ENCODE data around the gene ZNF697.
A peak's percentile ranks its signal among the peaks of the same experiment; 100 is the strongest.
"Not testable (repeated sequence)": the region's sequence is repeated elsewhere in the genome, so short reads cannot be mapped to it uniquely, and the experiment has no call there.

Gene ZNF697

DNA sequence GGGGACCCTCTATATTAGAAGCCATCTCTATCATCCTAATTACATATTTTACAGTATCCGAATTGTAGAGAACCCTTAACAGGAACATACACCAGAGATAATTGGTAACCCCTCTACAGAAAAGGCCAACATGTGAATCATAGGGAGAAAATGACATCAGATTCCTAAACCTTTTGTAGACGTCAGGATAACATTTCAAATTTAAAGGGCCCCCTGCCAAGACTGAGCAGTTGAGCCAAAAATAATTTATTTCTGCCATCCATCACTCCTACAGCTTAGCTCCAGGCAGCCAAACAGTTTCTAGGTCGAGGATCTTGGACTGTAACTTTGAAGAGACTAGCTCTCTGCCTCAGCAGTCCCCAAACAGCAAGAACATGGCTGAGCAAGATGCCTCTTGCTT is 21.2 kb downstream of the ZNF697 start:
- no peak for DNase-seq

DNA sequence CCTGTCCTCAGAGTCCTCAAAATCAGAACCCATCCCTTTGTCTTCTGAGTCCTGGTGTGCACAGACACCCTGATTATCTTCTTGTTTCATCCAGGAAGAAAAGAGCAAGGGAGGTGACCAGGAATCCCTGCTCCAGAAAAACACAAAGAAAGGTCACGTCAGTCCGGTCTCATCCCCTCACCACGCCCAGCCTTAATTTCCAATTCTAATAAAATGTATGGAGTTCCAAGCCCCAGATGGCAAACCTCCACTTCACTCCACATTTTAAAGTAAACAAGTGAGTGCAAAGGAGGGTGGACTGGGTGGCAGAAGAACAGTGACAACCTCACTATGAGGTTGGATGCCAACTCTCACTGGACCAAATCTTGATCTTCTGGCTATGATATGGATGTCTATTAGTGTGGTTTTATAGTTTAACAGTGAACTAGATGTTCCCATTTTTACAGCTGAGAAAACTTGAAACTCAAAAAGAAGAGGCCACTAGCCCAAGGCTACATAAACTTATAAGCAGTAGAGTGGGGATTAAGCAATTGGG is 22.0 kb downstream of the ZNF697 start:
- no peak for DNase-seq

DNA sequence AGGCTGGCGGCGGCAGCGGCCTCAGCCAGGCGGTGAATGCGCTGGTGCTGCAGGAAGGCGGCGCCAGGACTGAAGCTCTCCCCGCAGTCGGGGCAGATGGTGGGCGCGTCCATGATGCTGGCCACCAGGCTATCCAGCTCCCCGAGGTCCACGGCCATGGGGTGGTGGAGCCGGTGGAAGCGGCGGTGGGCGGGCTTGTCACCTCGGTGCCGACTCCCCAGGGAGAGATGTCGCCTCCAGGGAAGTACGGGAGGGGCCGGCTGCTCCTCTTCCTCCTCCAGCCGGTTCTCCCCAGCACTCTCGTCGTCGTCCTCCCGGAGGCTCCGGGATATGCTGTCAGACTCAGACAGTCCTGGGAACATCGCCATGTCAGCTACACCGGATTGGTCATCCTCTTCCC is 24.4 kb downstream of the ZNF697 start:
- no peak for DNase-seq

DNA sequence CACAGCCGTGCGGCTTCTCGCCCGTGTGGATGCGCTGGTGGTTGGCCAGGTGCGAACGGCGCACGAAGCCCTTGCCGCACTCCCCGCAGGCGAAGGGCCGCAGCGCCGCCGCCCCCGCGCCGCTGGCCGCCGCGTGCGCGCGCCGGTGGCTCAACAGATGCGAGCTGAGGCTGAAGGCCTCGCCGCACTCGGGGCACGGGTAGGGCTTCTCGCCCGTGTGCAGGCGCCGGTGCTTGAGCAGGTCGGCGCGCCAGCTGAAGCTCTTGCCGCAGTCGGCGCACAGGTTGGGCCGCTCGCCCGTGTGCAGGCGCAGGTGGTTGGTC is 24.9 kb downstream of the ZNF697 start:
- no peak for DNase-seq

DNA sequence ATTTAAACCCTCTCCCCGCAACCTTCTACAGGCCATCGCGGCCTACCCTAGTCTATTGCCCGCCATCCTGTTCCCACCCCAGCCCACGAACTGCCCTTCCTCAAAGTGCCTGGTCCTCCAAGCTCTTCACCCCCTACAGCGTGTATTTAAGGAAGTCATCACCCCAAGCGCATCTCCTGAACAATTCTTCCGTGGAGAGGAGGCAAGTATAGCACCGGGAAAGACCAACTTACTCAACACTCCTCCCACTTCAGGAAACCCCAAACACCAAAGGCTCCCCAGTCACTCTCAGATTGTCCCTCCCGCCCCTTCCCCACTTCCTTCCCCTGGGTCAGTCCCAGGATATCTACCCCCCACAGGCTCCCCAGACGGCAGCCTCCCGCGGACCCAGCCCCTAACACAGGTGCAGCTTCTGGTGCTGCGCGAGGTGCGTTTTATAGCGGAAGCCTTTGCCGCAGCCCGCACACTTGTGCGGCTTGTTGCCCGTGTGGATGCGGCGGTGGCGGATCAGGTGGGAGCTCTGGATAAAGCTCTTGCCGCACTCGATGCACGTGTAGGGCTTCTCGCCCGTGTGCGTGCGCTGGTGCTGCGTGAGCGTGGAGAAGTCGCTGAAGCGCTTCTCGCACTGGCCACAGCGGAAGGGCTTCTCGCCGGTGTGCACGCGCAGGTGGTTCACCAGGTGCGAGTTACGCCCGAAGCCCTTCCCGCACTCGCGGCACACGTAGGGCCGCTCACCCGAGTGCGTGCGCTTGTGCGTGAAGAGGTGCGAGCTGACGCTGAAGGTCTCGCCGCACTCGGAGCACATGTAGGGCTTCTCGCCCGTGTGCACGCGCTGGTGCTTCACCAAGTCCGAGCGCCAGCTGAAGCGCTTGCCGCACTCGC is 25.5 kb downstream of the ZNF697 start:
- DNase-seq, result no peak

DNA sequence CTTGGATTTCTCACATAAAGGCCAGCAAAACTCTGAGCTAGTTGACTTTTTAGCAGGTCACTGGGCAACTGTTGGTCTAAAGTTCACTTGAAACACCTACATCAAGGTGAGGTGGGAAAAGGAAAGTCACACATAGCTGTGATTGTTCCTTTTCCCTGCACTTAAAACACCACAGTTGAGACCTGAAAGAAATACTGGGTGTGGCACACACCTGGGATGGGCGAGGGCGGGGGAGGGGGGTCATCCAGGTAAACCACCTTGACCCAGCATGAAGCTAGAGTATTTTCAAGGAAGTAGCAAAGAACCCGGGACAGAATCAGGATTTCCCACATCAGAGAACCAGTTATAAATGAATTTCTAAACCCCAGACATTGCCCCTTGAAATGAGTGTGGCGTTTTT is 26.4 kb downstream of the ZNF697 start:
- no peak for DNase-seq

DNA sequence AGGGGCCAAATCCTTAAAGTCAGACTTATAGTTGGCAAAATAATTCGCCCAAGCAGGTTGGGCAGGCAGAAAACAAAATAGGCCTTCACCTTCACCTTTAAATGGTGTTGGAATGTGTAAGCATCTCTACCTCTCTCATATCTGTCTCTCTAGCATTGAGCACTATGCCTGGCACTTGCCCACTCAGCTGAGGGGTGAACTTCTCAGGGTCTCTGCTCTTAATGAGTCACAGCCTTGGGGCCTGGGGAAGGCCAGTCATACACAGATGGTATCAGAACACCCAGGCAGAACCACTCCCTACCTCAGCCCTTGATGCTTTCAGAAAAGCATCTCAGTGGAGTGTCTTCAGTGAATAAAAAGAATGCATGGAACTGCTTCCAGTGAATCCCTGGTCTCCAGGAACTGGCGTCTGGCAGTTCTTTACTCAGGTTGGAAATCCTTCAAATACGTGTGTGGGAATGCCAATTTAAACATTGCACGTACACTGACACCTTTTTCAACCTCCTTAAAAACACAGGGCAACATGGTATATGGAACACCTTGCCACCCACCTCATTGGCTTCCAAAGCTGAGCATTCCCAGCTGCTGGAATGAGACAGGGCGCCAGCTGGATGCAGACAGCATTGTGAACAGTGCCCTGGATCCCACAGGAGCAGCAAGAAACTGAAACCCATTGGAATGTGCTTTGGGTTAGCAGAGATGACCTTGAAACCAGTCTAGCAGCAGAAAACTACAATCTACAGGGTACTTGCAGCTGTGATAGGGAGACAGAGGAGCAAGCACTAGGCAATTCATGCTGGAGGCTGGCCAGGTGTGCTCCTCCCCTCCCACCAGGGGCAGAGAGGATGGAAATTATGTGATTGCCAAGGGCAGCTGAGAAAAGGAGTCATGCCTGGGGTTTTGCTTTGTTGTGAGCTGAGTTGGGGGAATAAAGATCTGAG is 30.0 kb downstream of the ZNF697 start:
- no peak for DNase-seq

DNA sequence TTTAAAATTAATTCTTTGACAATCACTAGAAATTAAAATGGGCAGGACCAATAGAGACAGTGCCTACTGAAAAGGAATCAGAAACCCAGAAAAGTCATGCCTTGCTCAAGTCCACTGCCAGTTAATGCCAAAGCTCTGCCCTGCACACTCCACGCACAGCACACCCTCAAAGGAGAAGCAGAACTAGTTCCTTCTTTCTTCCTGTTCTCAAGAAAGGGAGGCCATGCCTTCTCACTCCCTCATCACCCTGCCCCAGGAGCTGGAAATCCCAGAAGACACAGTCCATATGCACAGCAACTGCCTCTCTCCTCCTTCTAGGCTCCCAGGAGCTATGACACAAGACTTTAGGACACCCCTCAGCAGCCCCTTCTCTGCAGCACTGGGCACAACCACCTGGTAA is 31.3 kb downstream of the ZNF697 start:
- DNase-seq, result not testable (repeated sequence)

DNA sequence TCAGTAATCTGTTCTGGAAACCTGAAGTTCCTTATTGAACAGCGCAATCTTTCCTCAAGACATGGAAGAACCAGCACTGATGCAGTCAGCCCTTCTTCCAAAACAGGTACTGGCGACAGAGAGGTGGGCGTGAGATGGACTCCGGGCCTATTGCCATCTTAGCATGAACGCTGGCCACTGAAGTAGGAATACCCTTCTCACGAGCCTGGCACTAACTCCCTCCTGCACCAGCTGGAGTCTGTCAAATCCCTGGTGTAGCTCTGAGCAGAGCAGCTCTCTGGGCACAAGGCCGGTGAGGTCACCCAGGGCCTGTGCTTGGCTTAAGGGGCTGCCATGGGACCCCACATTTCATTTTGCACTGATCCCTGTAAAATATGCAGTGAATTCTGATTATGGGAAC is 33.0 kb downstream of the ZNF697 start:
- DNase-seq, result not testable (repeated sequence)

DNA sequence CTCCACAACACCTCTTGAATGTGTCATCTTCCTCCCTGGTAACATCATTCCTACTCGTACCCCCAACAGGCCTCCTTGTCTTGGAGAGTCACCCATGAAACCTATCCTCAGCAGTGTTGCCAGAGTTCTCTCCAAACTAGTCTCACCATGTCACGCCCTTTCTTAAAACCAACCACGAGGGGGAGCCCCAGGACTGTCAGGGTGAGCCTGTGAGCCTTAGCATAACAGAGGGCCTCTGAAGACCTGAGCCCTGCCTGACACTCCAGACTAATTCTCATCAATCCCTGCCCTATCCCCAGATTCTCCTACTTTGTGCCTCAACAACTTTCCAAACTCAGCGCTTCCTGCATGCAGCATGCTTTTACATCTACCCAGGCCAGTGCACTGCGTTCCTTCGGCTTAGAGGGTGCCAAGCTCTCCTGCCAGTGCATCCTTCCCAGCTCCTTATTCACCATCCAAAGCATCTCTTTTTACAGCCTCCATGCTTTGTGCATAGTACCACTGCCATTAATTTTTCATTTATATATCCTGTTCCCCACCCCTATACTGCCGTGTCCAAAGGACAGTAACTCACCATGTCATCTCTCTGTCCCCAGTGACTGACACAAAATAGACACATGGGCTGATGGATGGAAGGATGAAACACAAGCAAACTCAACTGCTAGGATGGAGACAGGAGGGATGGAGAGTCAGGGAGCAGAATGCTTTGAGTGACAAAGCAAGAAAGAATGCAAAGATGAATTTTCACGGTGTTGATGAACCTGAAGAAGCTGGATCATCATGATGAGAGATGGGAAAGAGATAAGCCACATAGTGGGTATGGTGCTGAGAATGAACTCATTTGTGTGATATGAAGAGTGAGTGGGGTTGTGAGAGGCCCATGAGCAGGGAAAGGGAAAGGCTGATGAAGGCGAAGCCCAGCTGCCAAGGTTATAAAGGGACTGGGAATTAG is 34.0 kb downstream of the ZNF697 start:
- DNase-seq, result peak; percentile 46

DNA sequence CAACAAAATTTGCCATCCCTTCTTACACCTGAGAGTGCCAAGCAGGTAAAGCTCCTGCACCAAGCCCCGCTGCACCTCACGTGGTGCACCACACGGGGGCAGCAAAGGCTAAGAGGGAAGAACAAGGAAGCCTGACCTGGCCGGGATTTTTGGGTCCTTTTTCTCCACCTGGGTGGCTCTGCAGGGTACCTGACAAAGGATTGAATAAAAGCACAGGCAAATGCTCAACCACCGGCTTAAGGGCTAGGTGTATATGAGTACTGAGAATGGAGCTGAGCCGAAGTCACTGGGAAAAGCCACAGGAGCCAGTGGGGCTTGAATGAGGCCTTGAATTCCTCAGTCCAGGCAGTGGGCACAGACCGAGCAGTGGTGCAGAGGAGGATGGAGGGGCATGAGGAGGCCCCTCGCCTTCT is 36.4 kb downstream of the ZNF697 start:
- DNase-seq, result peak; percentile 44

DNA sequence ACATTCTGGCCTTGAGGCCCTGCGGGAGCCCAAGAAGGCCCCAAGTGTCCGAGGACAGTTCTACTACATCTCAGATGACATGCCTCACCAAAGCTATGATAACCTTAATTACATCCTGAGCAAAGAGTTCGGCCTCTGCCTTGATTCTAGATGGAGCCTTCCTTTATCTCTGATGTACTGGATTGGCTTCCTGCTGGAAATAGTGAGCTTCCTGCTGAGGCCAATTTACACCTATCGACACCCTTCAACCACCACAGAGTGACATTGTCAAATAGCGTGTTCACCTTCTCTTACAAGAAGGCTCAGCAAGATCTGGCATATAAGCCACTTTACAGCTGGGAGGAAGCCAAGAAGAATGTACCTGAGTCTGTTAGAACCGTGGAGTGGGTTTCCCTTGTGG is 39.2 kb downstream of the ZNF697 start:
- not testable (repeated sequence) for DNase-seq

DNA sequence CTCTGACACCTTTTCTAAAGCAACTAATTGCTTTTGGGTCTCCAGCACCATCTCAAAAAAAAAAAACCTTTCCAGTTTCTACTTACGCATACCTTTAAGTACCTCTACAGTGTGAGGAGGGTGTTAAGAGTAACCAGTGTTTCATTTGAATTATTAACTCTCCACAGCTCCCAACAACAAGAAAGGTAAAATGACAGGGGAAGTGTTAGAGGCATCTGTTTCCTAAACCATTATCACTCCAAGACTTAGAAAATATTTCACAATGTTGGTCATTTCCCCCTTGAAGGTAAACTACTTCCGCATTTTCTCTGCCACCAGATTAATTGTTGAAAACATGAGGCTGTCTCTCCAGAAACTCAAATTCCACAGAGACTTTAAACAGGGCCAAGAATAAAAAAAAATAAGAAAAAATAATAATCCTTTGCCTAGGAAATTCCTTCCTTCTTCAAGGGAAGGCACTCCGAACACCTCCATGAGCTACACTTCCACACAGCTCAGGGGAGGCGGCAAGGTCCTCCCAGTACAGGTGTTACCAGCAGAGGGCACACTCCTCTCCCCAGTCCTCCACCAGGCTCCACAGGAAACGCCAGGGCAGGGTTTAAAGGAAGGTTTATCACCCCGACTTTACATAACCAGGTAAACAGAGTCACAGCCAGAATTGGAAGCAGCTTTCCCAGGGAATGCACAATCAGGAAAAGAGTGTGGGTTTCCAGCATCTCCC is 40.8 kb downstream of the ZNF697 start:
- not testable (repeated sequence) for DNase-seq

DNA sequence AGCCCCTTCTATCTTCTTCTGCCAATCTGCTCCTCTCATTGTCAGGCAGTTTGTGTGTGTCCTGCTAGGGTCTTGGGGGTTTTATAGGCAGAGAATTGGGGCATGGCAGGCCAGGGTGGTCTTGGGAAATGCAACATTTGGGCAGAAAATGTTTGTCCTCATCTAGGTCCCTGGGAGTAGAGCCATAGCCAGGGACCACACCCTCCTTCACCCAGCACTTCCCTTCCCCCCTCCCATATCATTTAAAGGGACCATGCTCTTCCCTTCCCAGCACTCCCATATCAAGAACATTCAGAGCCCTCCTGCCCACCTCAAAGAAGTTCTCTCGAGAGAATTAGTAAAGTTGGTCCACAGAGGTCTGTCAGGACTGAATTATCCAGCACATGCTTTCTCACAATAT is 41.7 kb downstream of the ZNF697 start:
- DNase-seq, result no peak

DNA sequence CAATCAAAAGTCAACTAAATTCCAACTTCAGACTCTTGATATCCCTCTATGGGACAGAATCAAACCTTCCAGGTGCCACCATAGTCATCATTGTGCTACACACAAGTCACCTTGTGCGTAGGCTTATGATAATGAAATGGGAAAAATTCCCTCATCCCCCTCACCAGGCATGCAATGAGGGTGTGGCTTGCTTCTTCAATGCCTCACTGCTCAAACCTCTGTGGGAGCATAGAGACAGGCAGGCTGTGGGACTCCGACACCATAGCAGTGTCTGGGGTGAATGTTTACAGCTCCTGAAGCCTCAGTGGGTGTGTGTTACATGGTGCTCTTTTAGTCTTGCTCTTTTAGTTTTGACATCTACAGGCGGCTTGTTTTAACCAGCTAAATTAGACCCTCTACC is 42.4 kb downstream of the ZNF697 start:
- DNase-seq, result no peak

DNA sequence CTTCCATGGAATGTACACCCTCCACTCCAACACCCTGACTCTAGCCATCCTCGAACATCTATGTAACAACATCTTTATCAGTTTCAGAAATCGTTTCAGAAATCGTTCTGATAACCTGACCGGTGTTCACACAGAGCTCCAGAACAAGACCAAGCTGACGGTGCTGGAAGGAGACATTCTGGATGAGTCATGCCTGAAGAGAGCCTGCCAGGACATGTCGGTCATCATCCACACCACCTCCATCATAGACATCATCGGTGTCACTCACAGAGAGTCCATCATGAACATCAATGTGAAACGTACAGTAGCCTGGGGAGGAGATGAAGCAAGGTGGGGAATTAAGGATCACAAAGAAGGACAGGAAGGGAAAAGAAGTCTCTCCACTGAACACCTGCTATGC is 43.0 kb downstream of the ZNF697 start:
- not testable (repeated sequence) for DNase-seq

DNA sequence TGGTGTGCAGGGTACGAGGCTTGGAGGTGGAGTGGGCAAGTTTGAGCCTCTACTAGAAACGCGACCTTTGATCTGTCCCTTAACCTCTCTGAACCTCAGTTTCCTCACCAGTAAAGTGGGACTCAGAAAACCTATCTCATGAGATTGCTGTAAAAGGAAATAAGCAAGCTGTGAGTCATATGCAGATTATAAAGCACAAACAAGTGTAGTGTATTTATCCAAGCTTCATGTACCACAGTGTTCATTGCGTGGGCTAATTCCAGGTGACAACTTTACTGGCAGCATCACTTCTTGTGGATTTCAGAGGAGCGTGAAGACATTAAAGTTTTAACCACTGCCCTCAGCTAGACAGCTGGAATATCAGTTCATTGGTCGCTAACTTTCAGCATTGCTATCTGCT is 44.4 kb downstream of the ZNF697 start:
- no peak for DNase-seq

DNA sequence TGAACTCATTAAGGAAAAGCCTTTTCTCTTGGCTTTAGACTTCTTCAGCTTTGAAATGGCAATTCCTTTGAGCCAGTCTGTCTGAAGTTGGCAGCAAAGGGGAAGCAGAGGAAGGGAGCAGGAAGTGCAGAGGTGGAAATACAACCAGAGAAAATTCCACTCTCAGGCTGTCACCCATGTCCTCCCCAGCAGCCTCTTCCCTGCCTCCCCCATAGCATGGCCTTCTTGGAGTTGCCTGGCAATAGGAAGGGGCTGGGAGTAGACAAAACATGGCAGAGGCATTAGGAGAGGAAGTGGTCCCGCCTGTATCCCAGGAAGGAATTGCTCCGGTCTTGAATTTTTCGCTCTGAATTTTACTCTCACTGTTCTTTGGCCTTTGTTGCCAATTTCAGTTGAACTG is 44.8 kb downstream of the ZNF697 start:
- not testable (repeated sequence) for DNase-seq

DNA sequence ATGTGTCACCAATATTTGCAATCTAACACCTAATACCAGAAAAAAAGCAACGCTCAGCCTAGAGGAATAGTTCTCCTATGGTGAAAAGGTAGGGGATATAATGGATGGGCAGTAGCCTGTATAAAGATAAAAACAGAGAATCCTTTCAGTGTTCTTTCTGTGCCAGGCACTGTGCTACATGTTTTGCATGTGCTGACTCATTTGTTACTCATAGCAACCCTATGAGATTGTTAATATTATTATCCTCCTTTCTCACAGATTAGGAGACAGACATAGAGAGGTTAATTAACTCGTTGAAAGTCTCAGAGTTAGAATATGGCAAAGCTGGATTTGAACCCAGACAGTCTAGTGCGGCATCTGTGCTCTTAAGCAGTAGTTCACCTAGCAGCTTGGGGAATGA is 45.3 kb downstream of the ZNF697 start:
- not testable (repeated sequence) for DNase-seq

DNA sequence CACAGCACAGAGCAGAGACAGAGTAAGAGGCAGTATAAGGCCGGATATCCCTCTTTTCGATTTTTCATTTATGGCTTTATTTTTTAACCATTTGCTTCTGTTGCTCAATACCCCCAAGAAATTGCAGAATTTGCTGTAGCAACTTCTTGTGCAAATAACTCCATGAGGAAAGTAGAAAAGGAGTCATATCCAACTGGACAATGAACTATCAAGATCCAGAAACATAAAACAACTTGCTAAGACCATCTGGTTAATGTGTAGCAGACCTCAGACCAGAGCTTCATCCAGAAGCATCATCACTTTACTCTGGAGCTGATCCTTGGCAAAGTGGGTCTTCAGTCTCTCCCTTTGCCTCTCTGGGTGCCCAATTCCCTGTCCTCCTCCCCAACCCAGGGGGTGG is 45.9 kb downstream of the ZNF697 start:
- DNase-seq, result no peak

DNA sequence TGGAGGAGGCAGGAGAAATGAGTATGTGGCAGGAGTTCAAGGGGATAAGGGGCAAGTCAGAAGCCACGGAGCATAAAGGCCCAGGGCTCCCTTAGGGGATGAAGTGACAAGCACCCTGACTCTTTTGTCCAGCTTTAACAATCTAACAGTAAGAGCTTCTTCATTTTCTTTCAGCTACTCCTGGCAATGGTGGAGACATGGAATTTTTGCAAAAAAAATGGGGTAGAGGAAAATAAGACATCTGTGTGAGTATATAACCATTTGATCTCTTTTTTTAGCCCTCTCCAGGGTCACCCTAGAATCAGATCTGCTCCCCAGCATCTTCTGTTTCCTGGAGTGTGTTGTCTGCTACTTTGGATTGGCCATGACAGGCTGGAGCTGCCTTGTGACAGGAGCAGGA is 47.1 kb downstream of the ZNF697 start:
- DNase-seq, result no peak

DNA sequence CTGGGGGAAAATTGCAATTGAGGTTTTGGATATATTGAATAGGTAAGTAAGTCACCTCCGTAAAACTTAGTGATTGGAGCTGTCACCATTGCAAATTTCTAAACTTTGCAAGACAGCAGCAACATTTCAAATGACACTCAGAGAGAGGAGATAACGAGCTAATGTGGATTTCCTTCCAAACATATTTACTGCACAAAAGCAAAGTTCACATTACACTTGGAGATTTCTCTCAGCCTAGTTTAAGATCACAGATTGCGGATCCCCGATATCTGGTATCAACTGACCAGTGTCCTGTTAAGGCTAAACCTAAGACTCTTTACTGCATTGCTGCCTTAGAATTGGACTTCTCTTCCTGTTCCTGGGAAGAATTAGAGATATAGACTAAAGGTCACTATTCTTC is 47.5 kb downstream of the ZNF697 start:
- DNase-seq, result no peak
